ENCODE results near the gene PTPN3.

The PTPN3 gene

GRCh38 chr9:109447329-109448076 is 50.6 kb downstream of the PTPN3 start:
- Histone ChIP-seq H3K27ac (ENCODE audit: low read depth, low read length) (no peak overlapping the region), H3K27me3 (ENCODE audit: control insufficient read depth in 1 of 2, insufficient read depth in 2 of 2, low read length in 2 of 2) (no peaks in the 10 kb centered on the region)

GRCh38 chr9:109444771-109445320 is 53.3 kb downstream of the PTPN3 start:
- no peak overlapping the region for H3K27ac ChIP-seq (ENCODE audit: low read depth, low read length)
- no peak overlapping the region for H3K4me3 ChIP-seq (ENCODE audit: low read depth in 1 of 2, low read length in 2 of 2)
- no peaks in the 10 kb centered on the region for H3K9me3 ChIP-seq (ENCODE audit: control insufficient read depth in 1 of 2, low read length in 2 of 2)
- peaks cover 15 to 18% of the 10 kb centered on the region in 2 donors for H3K36me3 ChIP-seq (ENCODE audit: control insufficient read depth in 1 of 2, insufficient read depth in 2 of 2, low read length in 2 of 2)
- H3K4me1 ChIP-seq (ENCODE audit: control insufficient read depth in 1 of 2, insufficient read depth in 2 of 2, low read length in 2 of 2), result peaks cover 0 to 4% of the 10 kb centered on the region in 2 donors
- no peak overlapping the region for H3K9ac ChIP-seq (ENCODE audit: low read depth in 1 of 2, low read length in 2 of 2)
- no peaks in the 10 kb centered on the region for H3K27me3 ChIP-seq (ENCODE audit: control insufficient read depth in 1 of 2, insufficient read depth in 2 of 2, low read length in 2 of 2)

More at GRCh38 chr9:109447329-109448076, 50.6 kb downstream of the PTPN3 start:
- no peaks in the 10 kb centered on the region for H3K9me3 ChIP-seq (ENCODE audit: control insufficient read depth in 1 of 2, low read length in 2 of 2)
- no peaks in the 10 kb centered on the region for H3K4me1 ChIP-seq (ENCODE audit: control insufficient read depth in 1 of 2, insufficient read depth in 2 of 2, low read length in 2 of 2)
- H3K9ac ChIP-seq (ENCODE audit: low read depth in 1 of 2, low read length in 2 of 2), result no peak overlapping the region
- H3K4me3 ChIP-seq (ENCODE audit: low read depth in 1 of 2, low read length in 2 of 2), result no peak overlapping the region
- peaks cover 15 to 18% of the 10 kb centered on the region in 2 donors for H3K36me3 ChIP-seq (ENCODE audit: control insufficient read depth in 1 of 2, insufficient read depth in 2 of 2, low read length in 2 of 2)

- Histone ChIP-seq H3K27ac (ENCODE audit: low read depth, low read length) (no peak overlapping the region), H3K4me3 (ENCODE audit: low read depth in 1 of 2, low read length in 2 of 2) (no peak overlapping the region), H3K36me3 (ENCODE audit: control insufficient read depth in 1 of 2, insufficient read depth in 2 of 2, low read length in 2 of 2) (peaks cover 10 to 18% of the 10 kb centered on the region in 2 donors), H3K4me1 (ENCODE audit: control insufficient read depth in 1 of 2, insufficient read depth in 2 of 2, low read length in 2 of 2) (peaks cover 0 to 4% of the 10 kb centered on the region in 2 donors), H3K9ac (ENCODE audit: low read depth in 1 of 2, low read length in 2 of 2) (no peak overlapping the region), H3K27me3 (ENCODE audit: control insufficient read depth in 1 of 2, insufficient read depth in 2 of 2, low read length in 2 of 2) (no peaks in the 10 kb centered on the region), H3K9me3 (ENCODE audit: control insufficient read depth in 1 of 2, low read length in 2 of 2) (no peaks in the 10 kb centered on the region)
These were observed 55.4 kb downstream of the PTPN3 start for GRCh38 chr9:109442716-109443115.

GRCh38 chr9:109441296-109441695 is 56.8 kb downstream of the PTPN3 start:
- peaks cover 8 to 20% of the 10 kb centered on the region in 2 donors for H3K36me3 ChIP-seq (ENCODE audit: control insufficient read depth in 1 of 2, insufficient read depth in 2 of 2, low read length in 2 of 2)
- H3K4me3 ChIP-seq (ENCODE audit: low read depth in 1 of 2, low read length in 2 of 2), result no peak overlapping the region
- H3K4me1 ChIP-seq (ENCODE audit: control insufficient read depth in 1 of 2, insufficient read depth in 2 of 2, low read length in 2 of 2), result peaks cover 0 to 4% of the 10 kb centered on the region in 2 donors
- H3K27me3 ChIP-seq (ENCODE audit: control insufficient read depth in 1 of 2, insufficient read depth in 2 of 2, low read length in 2 of 2), result no peaks in the 10 kb centered on the region
- no peaks in the 10 kb centered on the region for H3K9me3 ChIP-seq (ENCODE audit: control insufficient read depth in 1 of 2, low read length in 2 of 2)
- no peak overlapping the region for H3K27ac ChIP-seq (ENCODE audit: low read depth, low read length)
- H3K9ac ChIP-seq (ENCODE audit: low read depth in 1 of 2, low read length in 2 of 2), result no peak overlapping the region

DNA sequence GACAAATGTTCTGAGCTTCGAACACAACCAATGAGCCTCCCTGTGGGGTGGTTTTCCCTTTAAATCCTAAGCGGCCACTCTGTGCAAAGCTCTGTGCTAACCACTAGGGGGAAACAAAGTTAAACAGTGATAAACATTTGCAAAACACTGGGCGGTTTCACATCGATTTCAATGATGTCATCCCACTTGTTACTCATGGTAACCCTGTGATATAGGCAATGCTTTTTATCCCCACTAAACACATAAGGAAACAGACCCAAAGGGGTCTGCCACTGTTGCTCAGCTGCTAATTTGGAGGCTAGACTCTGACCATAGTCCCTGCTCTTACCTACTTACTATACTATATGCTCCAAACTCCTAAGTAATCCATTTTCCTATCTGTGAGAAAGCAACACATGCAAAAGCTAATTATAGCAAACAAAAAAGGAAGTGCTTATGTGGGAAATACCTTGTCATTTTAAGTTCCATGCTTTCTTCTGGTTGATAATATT is 57.3 kb downstream of the PTPN3 start:
- Histone ChIP-seq H3K36me3 (ENCODE audit: control insufficient read depth in 1 of 2, insufficient read depth in 2 of 2, low read length in 2 of 2) (peaks cover 8 to 23% of the 10 kb centered on the region in 2 donors), H3K4me1 (ENCODE audit: control insufficient read depth in 1 of 2, insufficient read depth in 2 of 2, low read length in 2 of 2) (peaks cover 0 to 4% of the 10 kb centered on the region in 2 donors), H3K9ac (ENCODE audit: low read depth in 1 of 2, low read length in 2 of 2) (no peak overlapping the region), H3K9me3 (ENCODE audit: control insufficient read depth in 1 of 2, low read length in 2 of 2) (no peaks in the 10 kb centered on the region), H3K4me3 (ENCODE audit: low read depth in 1 of 2, low read length in 2 of 2) (no peak overlapping the region), H3K27ac (ENCODE audit: low read depth, low read length) (no peak overlapping the region), H3K27me3 (ENCODE audit: control insufficient read depth in 1 of 2, insufficient read depth in 2 of 2, low read length in 2 of 2) (no peaks in the 10 kb centered on the region)

GRCh38 chr9:109440117-109440515 is 58.0 kb downstream of the PTPN3 start:
- peaks cover 11 to 27% of the 10 kb centered on the region in 2 donors for H3K36me3 ChIP-seq (ENCODE audit: control insufficient read depth in 1 of 2, insufficient read depth in 2 of 2, low read length in 2 of 2)
- H3K27ac ChIP-seq (ENCODE audit: low read depth, low read length), result no peak overlapping the region
- no peak overlapping the region for H3K9ac ChIP-seq (ENCODE audit: low read depth in 1 of 2, low read length in 2 of 2)

GRCh38 chr9:109439378-109440116 is 58.6 kb downstream of the PTPN3 start:
- peaks cover 0 to 4% of the 10 kb centered on the region in 2 donors for H3K4me1 ChIP-seq (ENCODE audit: control insufficient read depth in 1 of 2, insufficient read depth in 2 of 2, low read length in 2 of 2)
- H3K4me3 ChIP-seq (ENCODE audit: low read depth in 1 of 2, low read length in 2 of 2), result no peak overlapping the region
- H3K36me3 ChIP-seq (ENCODE audit: control insufficient read depth in 1 of 2, insufficient read depth in 2 of 2, low read length in 2 of 2), result peaks cover 13 to 28% of the 10 kb centered on the region in 2 donors
- no peak overlapping the region for H3K27ac ChIP-seq (ENCODE audit: low read depth, low read length)
- no peaks in the 10 kb centered on the region for H3K27me3 ChIP-seq (ENCODE audit: control insufficient read depth in 1 of 2, insufficient read depth in 2 of 2, low read length in 2 of 2)
- no peak overlapping the region for H3K9ac ChIP-seq (ENCODE audit: low read depth in 1 of 2, low read length in 2 of 2)
- H3K9me3 ChIP-seq (ENCODE audit: control insufficient read depth in 1 of 2, low read length in 2 of 2), result no peaks in the 10 kb centered on the region

More at GRCh38 chr9:109440117-109440515, 58.0 kb downstream of the PTPN3 start:
- Histone ChIP-seq H3K9me3 (ENCODE audit: control insufficient read depth in 1 of 2, low read length in 2 of 2) (no peaks in the 10 kb centered on the region), H3K4me1 (ENCODE audit: control insufficient read depth in 1 of 2, insufficient read depth in 2 of 2, low read length in 2 of 2) (peaks cover 0 to 4% of the 10 kb centered on the region in 2 donors), H3K27me3 (ENCODE audit: control insufficient read depth in 1 of 2, insufficient read depth in 2 of 2, low read length in 2 of 2) (no peaks in the 10 kb centered on the region), H3K4me3 (ENCODE audit: low read depth in 1 of 2, low read length in 2 of 2) (no peak overlapping the region)

DNA sequence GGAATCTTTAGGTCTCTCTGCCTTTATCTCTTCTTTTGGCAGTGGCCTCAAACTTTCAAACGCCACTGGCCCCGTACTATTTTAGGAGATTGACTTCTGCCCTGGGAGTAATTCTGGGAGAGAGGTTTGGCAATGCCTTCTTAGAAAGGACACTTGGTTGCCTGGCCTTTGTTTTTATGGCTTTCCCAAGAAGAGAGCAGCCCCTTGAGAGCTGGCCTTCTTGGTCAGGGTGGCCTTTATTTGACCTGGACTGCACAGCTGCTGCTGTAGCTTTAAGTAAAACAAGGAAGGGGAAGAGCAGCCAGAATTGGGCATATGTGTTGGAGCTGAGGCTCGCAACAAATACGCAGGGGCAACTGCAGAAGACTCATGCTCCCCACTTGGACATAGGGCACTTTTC is 60.8 kb downstream of the PTPN3 start:
- H3K27me3 ChIP-seq (ENCODE audit: control insufficient read depth in 1 of 2, insufficient read depth in 2 of 2, low read length in 2 of 2), result no peaks in the 10 kb centered on the region
- H3K4me1 ChIP-seq (ENCODE audit: control insufficient read depth in 1 of 2, insufficient read depth in 2 of 2, low read length in 2 of 2), result peaks cover 0 to 4% of the 10 kb centered on the region in 2 donors
- no peak overlapping the region for H3K9ac ChIP-seq (ENCODE audit: low read depth in 1 of 2, low read length in 2 of 2)
- H3K9me3 ChIP-seq (ENCODE audit: control insufficient read depth in 1 of 2, low read length in 2 of 2), result no peaks in the 10 kb centered on the region
- H3K27ac ChIP-seq (ENCODE audit: low read depth, low read length), result no peak overlapping the region
- H3K36me3 ChIP-seq (ENCODE audit: control insufficient read depth in 1 of 2, insufficient read depth in 2 of 2, low read length in 2 of 2), result peaks cover 6 to 30% of the 10 kb centered on the region in 2 donors
- H3K4me3 ChIP-seq (ENCODE audit: low read depth in 1 of 2, low read length in 2 of 2), result no peak overlapping the region

DNA sequence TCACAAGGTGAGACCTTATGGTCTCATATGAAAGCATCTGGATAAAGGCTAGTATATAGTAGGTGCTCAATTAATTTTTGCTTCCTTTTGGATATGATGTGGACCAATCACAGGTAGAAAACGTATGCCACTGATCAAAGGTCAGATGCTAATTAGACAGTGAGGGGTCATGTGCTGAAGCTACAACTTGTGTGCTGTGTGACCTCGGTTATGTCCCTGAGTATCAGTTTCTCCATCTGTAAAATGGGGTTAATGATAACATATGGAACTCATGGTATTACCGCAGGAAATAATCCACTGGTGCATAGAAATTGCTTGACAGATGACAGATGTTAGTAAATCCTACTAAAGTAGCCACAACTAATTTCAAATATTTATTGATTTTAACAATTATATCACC is 62.0 kb downstream of the PTPN3 start:
- Histone ChIP-seq H3K4me1 (ENCODE audit: control insufficient read depth in 1 of 2, insufficient read depth in 2 of 2, low read length in 2 of 2) (peaks cover 0 to 3% of the 10 kb centered on the region in 2 donors), H3K27me3 (ENCODE audit: control insufficient read depth in 1 of 2, insufficient read depth in 2 of 2, low read length in 2 of 2) (no peaks in the 10 kb centered on the region), H3K9me3 (ENCODE audit: control insufficient read depth in 1 of 2, low read length in 2 of 2) (no peaks in the 10 kb centered on the region), H3K4me3 (ENCODE audit: low read depth in 1 of 2, low read length in 2 of 2) (no peak overlapping the region), H3K9ac (ENCODE audit: low read depth in 1 of 2, low read length in 2 of 2) (no peak overlapping the region), H3K36me3 (ENCODE audit: control insufficient read depth in 1 of 2, insufficient read depth in 2 of 2, low read length in 2 of 2) (peaks cover 14 to 35% of the 10 kb centered on the region in 2 donors), H3K27ac (ENCODE audit: low read depth, low read length) (no peak overlapping the region)

DNA sequence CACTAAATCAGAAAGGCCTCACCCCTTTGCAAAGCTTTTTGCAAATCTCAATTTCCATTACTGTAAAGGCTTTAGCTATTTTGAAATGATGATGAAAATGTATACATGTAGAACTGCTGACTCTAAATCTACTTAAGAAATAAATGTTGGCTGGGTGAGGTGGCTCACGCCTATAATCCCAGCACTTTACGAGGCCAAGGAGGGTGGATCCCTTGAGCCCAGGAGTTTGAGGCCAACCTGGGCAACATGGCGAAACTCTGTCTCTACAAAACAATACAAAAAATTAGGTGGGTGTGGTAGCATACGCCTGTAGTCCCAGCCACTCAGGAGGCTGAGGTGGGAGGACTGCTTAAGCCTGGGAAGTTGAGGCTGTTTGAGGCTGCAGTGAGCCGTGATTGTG is 64.6 kb downstream of the PTPN3 start:
- Histone ChIP-seq H3K9me3 (ENCODE audit: control insufficient read depth in 1 of 2, low read length in 2 of 2) (no peaks in the 10 kb centered on the region), H3K27me3 (ENCODE audit: control insufficient read depth in 1 of 2, insufficient read depth in 2 of 2, low read length in 2 of 2) (no peaks in the 10 kb centered on the region), H3K27ac (ENCODE audit: low read depth, low read length) (no peak overlapping the region), H3K4me3 (ENCODE audit: low read depth in 1 of 2, low read length in 2 of 2) (no peak overlapping the region), H3K9ac (ENCODE audit: low read depth in 1 of 2, low read length in 2 of 2) (no peak overlapping the region), H3K4me1 (ENCODE audit: control insufficient read depth in 1 of 2, insufficient read depth in 2 of 2, low read length in 2 of 2) (no peaks in the 10 kb centered on the region), H3K36me3 (ENCODE audit: control insufficient read depth in 1 of 2, insufficient read depth in 2 of 2, low read length in 2 of 2) (peaks cover 23 to 47% of the 10 kb centered on the region in 2 donors)

All from duodenal mucosa (tissue), 2 donors.